ENCODE data around the gene DCUN1D2.
"Not testable (repeated sequence)": the region's sequence is repeated elsewhere in the genome, so short reads cannot be mapped to it uniquely, and the experiment has no call there.

Gene DCUN1D2

DNA sequence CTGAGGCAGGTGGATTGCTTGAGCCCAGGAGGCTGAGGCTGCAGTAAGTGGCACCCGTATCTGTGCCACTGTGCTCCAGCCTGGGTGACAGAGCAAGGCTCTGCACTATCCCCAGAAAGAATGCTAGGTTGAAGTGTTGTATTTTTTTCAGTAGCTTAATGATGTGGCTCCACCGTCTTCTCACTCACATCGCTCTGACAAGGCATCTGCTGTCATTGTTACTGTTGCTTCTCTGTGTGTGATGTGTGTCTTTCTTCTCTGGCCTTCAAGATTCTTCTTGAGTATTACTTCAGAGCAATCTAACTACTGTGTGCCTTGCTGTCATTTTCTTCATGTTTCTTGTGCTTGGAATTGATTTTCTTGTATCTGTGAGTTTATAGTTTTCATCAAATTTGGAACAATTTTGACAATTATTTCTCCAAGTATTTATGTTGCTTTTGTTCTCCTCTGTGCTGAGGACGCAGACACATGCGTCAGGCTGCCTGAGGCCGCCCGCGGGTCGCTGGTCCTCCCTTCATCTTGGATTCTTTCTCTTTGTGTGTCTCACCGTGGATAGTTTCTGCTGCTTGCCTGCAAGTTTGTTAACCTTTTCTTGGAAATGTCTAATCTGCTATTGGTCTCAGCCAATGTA is 48.0 kb downstream of the DCUN1D2 start:
- DNase-seq = no peak

- no peak for DNase-seq
Measured at GRCh38 chr13:113441661-113442060, 48.9 kb downstream of the DCUN1D2 start.

GRCh38 chr13:113437408-113438010 is 53.0 kb downstream of the DCUN1D2 start:
- DNase-seq = no peak

- not testable (repeated sequence) for DNase-seq
Measured at GRCh38 chr13:113436866-113437265, 53.6 kb downstream of the DCUN1D2 start.

- DNase-seq = not testable (repeated sequence)
Measured at GRCh38 chr13:113435907-113436306, 54.6 kb downstream of the DCUN1D2 start.

DNA sequence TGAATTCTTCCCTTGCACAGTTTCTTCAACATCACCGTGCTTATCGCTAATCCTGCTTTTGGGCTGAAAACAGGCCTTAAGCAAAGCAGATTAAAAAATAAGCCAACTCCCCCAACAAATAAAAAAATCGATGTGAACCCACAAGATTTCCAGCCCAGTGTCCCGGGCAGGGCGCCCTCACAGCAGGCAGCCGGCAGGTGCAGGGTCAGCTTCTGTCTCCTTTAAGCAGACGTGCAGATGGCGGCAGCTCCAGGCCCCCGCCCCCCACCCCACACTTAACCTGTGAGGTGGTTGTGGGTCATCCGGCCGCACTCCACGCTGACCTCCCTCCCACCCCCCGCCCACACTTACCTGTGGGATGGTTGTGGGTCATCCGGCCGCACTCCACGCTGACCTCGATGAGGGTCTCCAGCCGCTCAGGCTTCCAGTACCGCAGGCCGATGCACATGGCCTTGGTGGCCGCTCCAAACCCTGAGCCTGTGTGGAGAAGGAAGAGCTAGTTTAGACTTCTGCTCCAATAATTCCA is 57.1 kb downstream of the DCUN1D2 start:
- DNase-seq = no peak

DNA sequence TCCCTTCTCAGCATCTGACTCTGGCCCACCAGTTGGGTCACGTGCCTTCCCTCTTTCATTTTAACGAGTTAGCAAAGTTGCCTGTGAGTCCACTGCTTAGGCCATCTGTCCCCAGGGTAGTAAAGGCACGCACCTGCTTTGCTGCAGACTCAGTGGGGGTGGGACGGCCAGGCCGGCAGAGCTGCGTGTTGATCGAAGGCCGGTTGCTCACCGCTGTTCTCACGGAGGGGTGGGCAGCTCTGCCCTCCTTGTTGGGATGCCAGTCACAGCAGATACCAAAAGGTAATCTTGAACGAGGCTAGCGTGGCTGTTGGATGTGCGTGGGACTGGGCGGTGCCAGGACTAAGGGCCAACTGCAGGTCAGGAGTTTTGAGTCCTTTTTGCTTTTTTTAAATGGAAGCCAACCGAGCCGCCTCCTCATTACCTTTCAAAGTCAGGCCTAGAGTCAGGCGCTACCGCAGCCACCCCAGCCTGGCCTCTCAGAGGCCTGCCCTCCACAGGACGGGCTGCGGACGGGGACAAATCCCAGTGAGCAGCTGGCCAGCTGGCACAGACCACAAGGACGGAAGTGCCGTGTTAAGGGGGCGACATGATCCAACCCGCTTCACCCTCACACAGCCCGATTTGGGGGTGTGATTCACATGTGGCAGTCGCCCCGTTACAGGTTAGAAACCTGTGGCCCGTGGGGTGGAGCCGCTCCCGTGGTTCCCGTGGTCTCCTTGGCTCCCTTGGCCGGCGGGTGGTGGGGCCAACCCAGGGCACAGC is 57.8 kb downstream of the DCUN1D2 start:
- DNase-seq = no peak

DNA sequence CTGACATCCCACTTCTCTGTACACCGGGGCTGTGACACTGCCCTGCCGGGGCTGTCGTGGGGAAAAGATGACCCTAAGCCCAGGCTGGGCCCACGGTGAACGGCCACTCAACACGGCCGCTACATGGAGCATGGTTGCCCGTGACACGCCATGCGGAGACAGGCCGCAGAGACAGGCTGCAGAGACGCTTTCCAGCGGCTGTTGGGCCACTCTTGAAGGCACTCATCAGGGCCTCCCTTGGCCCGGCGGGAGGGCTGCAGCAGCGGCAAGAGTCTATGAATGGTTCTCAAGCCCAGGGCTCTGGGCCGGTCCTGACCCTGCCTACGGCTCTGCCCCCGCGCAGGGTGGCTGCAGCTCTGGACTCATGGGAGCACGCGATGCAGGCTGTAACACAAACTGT is 59.3 kb downstream of the DCUN1D2 start:
- no peak for DNase-seq

DNA sequence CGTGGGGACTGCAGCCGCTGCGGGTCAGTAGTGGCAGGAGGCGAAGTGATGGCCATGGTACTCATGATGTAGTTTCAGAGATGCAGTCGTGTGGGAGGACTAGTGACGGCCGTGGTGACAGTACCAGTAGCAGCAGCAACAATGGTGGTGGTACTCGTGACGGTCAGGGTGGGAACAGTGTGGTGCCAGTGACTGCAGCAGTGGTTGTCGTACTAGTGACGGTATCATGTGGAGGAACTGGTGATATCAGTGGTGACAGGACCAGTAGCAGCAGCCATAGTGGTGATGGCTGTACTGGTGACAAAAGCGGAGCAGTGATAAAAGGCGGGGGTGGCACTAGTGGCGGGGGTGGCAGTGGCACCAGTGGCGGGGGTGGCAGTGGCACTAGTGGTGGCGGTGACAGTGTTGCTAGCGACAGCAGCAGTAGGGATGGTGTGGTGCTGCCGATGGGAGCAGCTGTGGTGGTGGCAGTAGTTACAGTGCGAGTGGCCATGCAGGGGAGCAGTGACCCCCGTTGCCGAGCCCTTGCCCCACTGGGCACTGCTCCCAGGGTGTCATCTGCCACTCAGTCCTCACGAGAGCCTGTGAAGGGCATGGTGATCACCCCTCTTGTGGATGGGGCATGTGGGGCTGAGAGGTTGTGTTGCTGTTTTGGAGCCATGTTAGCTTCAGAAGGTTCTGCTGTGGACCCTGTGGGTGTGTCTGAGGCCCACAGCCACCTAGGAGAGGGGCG is 60.0 kb downstream of the DCUN1D2 start:
- no peak for DNase-seq

GRCh38 chr13:113429608-113429985 is 60.9 kb downstream of the DCUN1D2 start:
- DNase-seq = no peak

DNA sequence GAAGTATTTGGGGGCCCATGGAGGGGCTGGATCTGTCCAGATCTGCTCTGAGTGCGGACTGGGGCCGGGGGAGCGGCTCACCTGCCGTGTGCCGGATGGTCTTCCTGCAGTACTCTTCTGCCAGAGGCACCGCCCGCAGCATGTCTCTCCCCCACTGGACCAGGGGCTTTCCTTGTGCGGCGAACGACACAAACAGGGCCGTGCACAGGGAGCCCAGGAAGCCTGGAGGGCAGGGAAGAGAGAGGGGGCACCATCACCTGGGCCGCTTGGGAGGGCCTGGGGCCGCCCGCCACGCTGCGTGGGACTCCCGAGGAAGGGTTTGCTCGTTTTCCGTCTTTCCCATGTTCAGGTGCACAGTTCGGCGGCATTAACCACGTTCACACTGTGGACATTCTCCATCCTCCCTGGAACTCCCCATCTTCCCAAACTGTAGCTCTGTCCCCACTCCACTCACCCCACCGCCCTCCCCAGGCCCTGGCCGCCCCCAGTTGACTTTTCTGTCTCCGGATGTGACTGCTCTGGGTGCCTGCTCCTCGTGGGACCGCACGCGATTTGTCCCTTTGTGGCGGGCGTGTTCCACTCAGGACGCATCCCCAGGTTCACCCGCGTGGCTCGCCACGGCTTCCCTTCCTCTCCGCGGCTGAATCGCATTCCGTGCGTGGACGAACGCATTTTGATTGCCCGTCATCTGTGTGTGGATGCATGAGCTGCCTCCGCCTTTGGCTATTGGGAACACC is 61.5 kb downstream of the DCUN1D2 start:
- no peak for DNase-seq

GRCh38 chr13:113428469-113428865 is 62.0 kb downstream of the DCUN1D2 start:
- no peak for DNase-seq

- no peak for DNase-seq
Measured at GRCh38 chr13:113427562-113428468, 62.7 kb downstream of the DCUN1D2 start.

- no peak for DNase-seq
Measured at GRCh38 chr13:113426591-113426986, 63.9 kb downstream of the DCUN1D2 start.

GRCh38 chr13:113425941-113426590 is 64.4 kb downstream of the DCUN1D2 start:
- no peak for DNase-seq

- DNase-seq = no peak
Measured at GRCh38 chr13:113423520-113424163, 66.9 kb downstream of the DCUN1D2 start.

GRCh38 chr13:113422807-113423519 is 67.5 kb downstream of the DCUN1D2 start:
- DNase-seq = no peak

GRCh38 chr13:113421673-113422270 is 68.7 kb downstream of the DCUN1D2 start:
- no peak for DNase-seq

Data from AML-193 (cell line).